IMR-90 (cell line): ENCODE measurements around the gene CNST. TPM values are rescaled to one million over a fixed set of nuclear protein-coding genes. Genes with fewer than 3 reads are reported as not detected.

Source experiments
- ATAC-seq: fragments of 200-7000 bp; cut with Tn5 transposase; 2 replicates; pipeline ENCODE4 v1.9.1; 2020; ENCODE audit warnings: low read depth, mild to moderate bottlenecking, moderate library complexity
- BruUV-seq: library from RNA; stranded (reverse); fragments of 400-500 nt; replicated peaks from 2 replicates; lab custom pipeline; 2021; lab: Mats Ljungman, UMichigan
- CTCF ChIA-PET: fragments of 300-600 bp; formaldehyde crosslinking; extraction: SDS; loops from one replicate; lab custom pipeline; 2021; ENCODE audit warnings: antibody characterized with exemption; lab: Yijun Ruan, JAX
- POLR2A ChIA-PET: fragments of 300-600 bp; sonication (Branson Sonifier 250); formaldehyde crosslinking; loops from one replicate; lab custom pipeline; 2022; ENCODE audit warnings: antibody characterized with exemption; ENCODE audit not compliant: unreplicated experiment; lab: Charles Lee
- DNase-seq: peaks from one replicate; pipeline ENCODE4 v3.0.0; 2013
- H2AFZ ChIP-seq: replicated peaks from 2 replicates; pipeline ENCODE3; 2013; ENCODE audit warnings: low read length, mild to moderate bottlenecking; ENCODE audit not compliant: poor library complexity
- H2AK5ac ChIP-seq: 2 replicates; pipeline ENCODE4 v1.6.1; 2013; ENCODE audit warnings: low read depth, low read length, inconsistent platforms
- H2AK9ac ChIP-seq: replicated peaks from 2 replicates; pipeline ENCODE3; 2013; ENCODE audit warnings: mild to moderate bottlenecking, low read depth, low read length, moderate library complexity; ENCODE audit not compliant: poor library complexity
- H2BK120ac ChIP-seq: 2 replicates; pipeline ENCODE4 v1.6.1; 2013; ENCODE audit warnings: low read depth, low read length, inconsistent platforms
- H2BK15ac ChIP-seq: 3 replicates; pipeline ENCODE4 v1.6.1; 2013; ENCODE audit warnings: low read depth, low read length, inconsistent platforms
- H2BK20ac ChIP-seq: 2 replicates; pipeline ENCODE4 v1.6.1; 2013; ENCODE audit warnings: low read depth, mild to moderate bottlenecking, inconsistent platforms, low read length, moderate library complexity
- H2BK5ac ChIP-seq: 2 replicates; pipeline ENCODE4 v1.6.1; 2013; ENCODE audit warnings: mild to moderate bottlenecking, low read depth, low read length, inconsistent platforms; ENCODE audit not compliant: poor library complexity, severe bottlenecking
- H3K14ac ChIP-seq: replicated peaks from 2 replicates; pipeline ENCODE4 v1.6.1; 2013; ENCODE audit warnings: low read depth, low read length, inconsistent platforms
- H3K18ac ChIP-seq: 2 replicates; pipeline ENCODE4 v1.6.1; 2013; ENCODE audit warnings: low read depth, low read length, control low read depth
- H3K23ac ChIP-seq: 2 replicates; pipeline ENCODE4 v1.6.1; 2013; ENCODE audit warnings: low read depth, low read length, inconsistent platforms
- H3K27ac ChIP-seq: 2 replicates; pipeline ENCODE4 v1.5.1; 2013; ENCODE audit warnings: mild to moderate bottlenecking, control low read depth, low read length; ENCODE audit not compliant: insufficient read depth
- H3K27me3 ChIP-seq: 2 replicates; pipeline ENCODE4 v1.6.1; 2013; ENCODE audit warnings: low read length; ENCODE audit not compliant: control insufficient read depth, insufficient read depth
- H3K36me3 ChIP-seq: 2 replicates; pipeline ENCODE4 v1.6.1; 2013; ENCODE audit warnings: low read length, mixed read lengths; ENCODE audit not compliant: control insufficient read depth, insufficient read depth
- H3K4ac ChIP-seq: 2 replicates; pipeline ENCODE4 v1.6.1; 2013; ENCODE audit warnings: low read depth, low read length, inconsistent platforms
- H3K4me1 ChIP-seq: 2 replicates; pipeline ENCODE4 v1.6.1; 2013; ENCODE audit warnings: low read length, mixed read lengths; ENCODE audit not compliant: control insufficient read depth, insufficient read depth
- H3K4me2 ChIP-seq: 2 replicates; pipeline ENCODE4 v1.6.1; 2013; ENCODE audit warnings: low read depth, mild to moderate bottlenecking, control low read depth, low read length, moderate library complexity
- H3K4me3 ChIP-seq: 2 replicates; pipeline ENCODE4 v1.5.1; 2013; ENCODE audit warnings: low read depth, mild to moderate bottlenecking, control low read depth, low read length, moderate library complexity; ENCODE audit not compliant: insufficient read depth
- H3K56ac ChIP-seq: 2 replicates; pipeline ENCODE4 v1.6.1; 2013; ENCODE audit warnings: low read length, inconsistent platforms; ENCODE audit not compliant: insufficient read depth; ENCODE audit errors: extremely low read depth
- H3K79me1 ChIP-seq, 2 experiments: 2 replicates each; pipeline ENCODE4 v1.6.1; 2013; ENCODE audit warnings: low read length in 2 of 2, inconsistent platforms in 1 of 2, low read depth in 1 of 2
- H3K9ac ChIP-seq: 2 replicates; pipeline ENCODE4 v1.6.1; 2013; ENCODE audit warnings: low read depth, low read length, control low read depth
- H3K9me1 ChIP-seq: 2 replicates; pipeline ENCODE4 v1.6.1; 2013; ENCODE audit warnings: low read length, inconsistent platforms; ENCODE audit not compliant: insufficient read depth
- H3K9me3 ChIP-seq: 2 replicates; pipeline ENCODE4 v1.6.1; 2013; ENCODE audit warnings: low read length; ENCODE audit not compliant: control insufficient read depth, insufficient read depth
- H4K20me1 ChIP-seq: 2 replicates; pipeline ENCODE4 v1.6.1; 2013; ENCODE audit warnings: low read length, inconsistent platforms; ENCODE audit not compliant: insufficient read depth
- H4K5ac ChIP-seq: 2 replicates; pipeline ENCODE4 v1.6.1; 2013; ENCODE audit warnings: mild to moderate bottlenecking, low read depth, low read length, control low read depth
- H4K8ac ChIP-seq, 2 experiments: 2 replicates each; pipeline ENCODE4 v1.6.1; 2013; ENCODE audit warnings: low read depth in 2 of 2, low read length in 2 of 2, control low read depth in 1 of 2, inconsistent platforms in 1 of 2
- H4K91ac ChIP-seq: 2 replicates; pipeline ENCODE4 v1.6.1; 2013; ENCODE audit warnings: low read depth, low read length, inconsistent platforms; ENCODE audit not compliant: insufficient read depth
- POLR2A ChIP-seq: IDR thresholded peaks from 2 replicates; pipeline ENCODE4 v1.6.1; 2012; ENCODE audit warnings: mild to moderate bottlenecking, low read depth, low read length
- SMC3 ChIP-seq: fragments of 150-350 bp; IDR thresholded peaks from 2 replicates; pipeline ENCODE4 v1.6.1; 2016; ENCODE audit warnings: low read depth, mild to moderate bottlenecking, antibody characterized with exemption, low read length, moderate library complexity
- WGBS, 2 experiments: methylation state at CpG; one replicate each; pipeline versions ENCODE4 v1.1.5 to v1.1.7; 2013; ENCODE audit warnings: missing lambda C conversion rate in 2 of 2; ENCODE audit not compliant: insufficient read length in 1 of 2; ENCODE audit errors: extremely low coverage in 2 of 2; 5-methylcytosine and 5-hydroxymethylcytosine counted together
- dilution Hi-C: fragments of 300-500 bp; cut with HindIII; formaldehyde crosslinking; loops from one replicate; pipeline ENCODE4 v1.14.3; 2018; ENCODE audit warnings: low sequenced_read_pairs; ENCODE audit not compliant: unreplicated experiment
- in situ Hi-C: fragments of 300-500 bp; cut with MboI; formaldehyde crosslinking; loops from 3 replicates; pipeline ENCODE4 v1.14.3; 2019; ENCODE audit warnings: low sequenced_read_pairs, inconsistent platforms, mixed read lengths
- intact Hi-C: fragments of 100-400 bp; cut with micrococcal nuclease; formaldehyde crosslinking; loops from 2 replicates; pipeline ENCODE4 v1.10.0; 2022
- polyA plus RNA-seq, 3 experiments: library from polyadenylated mRNA; depleted of rRNA; stranded (reverse); fragments of >200 nt; gene quantifications; 2 replicates each; pipeline ENCODE4 v1.2.3, GENCODE V29; 2012; ENCODE audit warnings: low replicate concordance in 1 of 3
- total RNA-seq: library from RNA; depleted of rRNA; stranded (reverse); fragments of >200 nt; gene quantifications from 2 replicates; pipeline ENCODE4 v1.2.3, GENCODE V29; 2012

Gene CNST
- total and polyA plus RNA-seq, 2 of the 4 experiments (the other 2 are of a cell fraction) = 15.4 to 25.5 TPM

- BruUV-seq = no TSS peak
- dilution Hi-C loops = no loop called here
These were observed 14.1 kb upstream of the CNST start for GRCh38 chr1:246552110-246552509.

More at GRCh38 chr1:246552110-246552509, 14.1 kb upstream of the CNST start:
- intact Hi-C loops (no loop called here), in situ Hi-C loops (no loop called here)
- Histone ChIP-seq H3K9ac (no peak overlapping the region), H2AK9ac (no peak overlapping the region), H2BK120ac (no peak overlapping the region), H3K79me1 (peaks cover 10 to 15% of the 10 kb centered on the region in 2 experiments; a peak in 3 of 4 replicates), H3K9me3 (no peaks in the 10 kb centered on the region), H2AK5ac (no peak overlapping the region), H3K14ac (no peak overlapping the region), H4K20me1 (0 out of 2 replicates have a peak, but pooled peaks cover 3% of the 10 kb centered on the region), H3K27me3 (no peaks in the 10 kb centered on the region), H4K91ac (no peak overlapping the region), H2AFZ (no peak overlapping the region), H3K36me3 (peaks cover 41% of the 10 kb centered on the region), H3K18ac (no peak overlapping the region), H4K5ac (no peak overlapping the region), H3K4me3 (no peak overlapping the region), H2BK20ac (no peak overlapping the region), H2BK15ac (no peak overlapping the region), H4K8ac (no peak overlapping the region), H3K23ac (no peak overlapping the region), H3K4me2 (no peak overlapping the region), H3K56ac (no peak overlapping the region), H3K9me1 (no peaks in the 10 kb centered on the region), H3K27ac (no peak overlapping the region), H3K4ac (no peak overlapping the region), H2BK5ac (no peak overlapping the region), H3K4me1 (no peaks in the 10 kb centered on the region)
- WGBS, 2 experiments = no CpG with 5 or more reads among the region's 6 CpGs
- TF ChIP-seq SMC3 = no peak
- TF ChIP-seq POLR2A = no peak
- no peak for ATAC-seq
- DNase-seq = no peak
- ChIA-PET POLR2A (no interaction called here), CTCF (interaction anchor here (0.6 kb wide), 1 partner anchor 53 kb away, joined by 5 read pairs; no protein-coding TSS in a partner anchor)
